ENCODE data around the gene LNX2. TPM values are rescaled to one million over a fixed set of nuclear protein-coding genes. Genes with fewer than 3 reads are reported as not detected.

LNX2 gene
- total RNA-seq, 6 experiments from 2014 or later: 9.5 to 28.3 (median 19.6) TPM

GRCh38 chr13:27613628-27614027, 6.7 kb downstream of the LNX2 start:
- Histone ChIP-seq H3K4me3 (no peak overlapping the region), H3K36me3 (no peaks in the 10 kb centered on the region), H3K27me3 (no peaks in the 10 kb centered on the region), H3K4me1 (peaks cover 0 to 26% (median 10%) of the 10 kb centered on the region in 4 donors), H3K9me3 (no peaks in the 10 kb centered on the region), H3K27ac (peak overlapping the region in 1 of 3 donors; percentile 12)
- WGBS (ENCODE audit: insufficient coverage, low coverage, low lambda C conversion rate, missing lambda C conversion rate): 42% methylated on average over 7 of the region's 7 CpGs
- TF ChIP-seq POLR2A (IDR thresholded peaks at IDR 0.05) (no peak), CTCF (IDR thresholded peaks at IDR 0.05) (no peak)
- ATAC-seq (peak in 1 of 4 donors; percentile 37), DNase-seq (no peak)
- intact Hi-C loops (cut with DNase I): no loop called here

GRCh38 chr13:27607125-27607524, 13.2 kb downstream of the LNX2 start:
- TF ChIP-seq CTCF (IDR thresholded peaks at IDR 0.05): no peak
- TF ChIP-seq POLR2A (IDR thresholded peaks at IDR 0.05): no peak
- intact Hi-C loops (cut with DNase I): no loop called here
- ATAC-seq (peak; percentile 80 to 95 (median 85)), DNase-seq (no peak)
- H3K36me3 ChIP-seq: no peaks in the 10 kb centered on the region
- WGBS (ENCODE audit: insufficient coverage, low coverage, low lambda C conversion rate, missing lambda C conversion rate): 25% methylated on average over 4 of the region's 4 CpGs
- peak overlapping the region; percentile 30 to 44 (median 32) for H3K27ac ChIP-seq
- H3K9me3 ChIP-seq: no peaks in the 10 kb centered on the region
- H3K4me3 ChIP-seq: no peak overlapping the region
- peaks cover 0 to 17% (median 5%) of the 10 kb centered on the region in 4 donors for H3K4me1 ChIP-seq
- H3K27me3 ChIP-seq: no peaks in the 10 kb centered on the region

- Histone ChIP-seq H3K27me3 (no peaks in the 10 kb centered on the region), H3K27ac (no peak overlapping the region), H3K36me3 (no peaks in the 10 kb centered on the region), H3K4me3 (no peak overlapping the region), H3K9me3 (no peaks in the 10 kb centered on the region), H3K4me1 (peaks cover 0 to 17% (median 5%) of the 10 kb centered on the region in 4 donors)
- TF ChIP-seq POLR2A (IDR thresholded peaks at IDR 0.05): no peak
- TF ChIP-seq CTCF (IDR thresholded peaks at IDR 0.05): no peak
- ATAC-seq (no peak), DNase-seq (no peak)
- WGBS (ENCODE audit: insufficient coverage, low coverage, low lambda C conversion rate, missing lambda C conversion rate): 35% methylated on average over 2 of the region's 2 CpGs
- intact Hi-C loops (cut with DNase I): no loop called here
Observed at GRCh38 chr13:27605610-27606200, 14.6 kb downstream of the LNX2 start.

- Histone ChIP-seq H3K4me3 (no peak overlapping the region), H3K9me3 (no peaks in the 10 kb centered on the region), H3K27me3 (no peaks in the 10 kb centered on the region), H3K36me3 (no peaks in the 10 kb centered on the region), H3K27ac (no peak overlapping the region), H3K4me1 (peaks cover 0 to 20% (median 5%) of the 10 kb centered on the region in 4 donors)
- TF ChIP-seq POLR2A (IDR thresholded peaks at IDR 0.05) (no peak), CTCF (IDR thresholded peaks at IDR 0.05) (no peak)
- 72% methylated on average over 3 of the region's 3 CpGs for WGBS (ENCODE audit: insufficient coverage, low coverage, low lambda C conversion rate, missing lambda C conversion rate)
- intact Hi-C loops (cut with DNase I): no loop called here
- no peak for ATAC-seq
- DNase-seq: no peak
Observed at GRCh38 chr13:27605099-27605498, 15.2 kb downstream of the LNX2 start.
